Peyer's patch (tissue), 4 donors: ENCODE data around the gene CCDC110.

Source experiments
- POLR2A ChIP-seq, 2 donors: fragments of 450-650 bp; IDR thresholded peaks; one replicate each; pipeline ENCODE4 v1.5.1; 2017; ENCODE audit warnings: antibody characterized with exemption in 2 of 2, mild to moderate bottlenecking in 2 of 2, moderate library complexity in 2 of 2
- TF ChIP-seq, protein P1 (sequence below), 6 experiments: fragments of 450-650 bp in 4 of 6; fragments of 200-600 bp in 2 of 6; sonication (generic) in 1 of 6; IDR thresholded peaks; one replicate each; pipeline ENCODE4 v1.5.1; 2017 to 2019; ENCODE audit warnings: antibody characterized with exemption in 6 of 6, mild to moderate bottlenecking in 3 of 6, moderate library complexity in 1 of 6

DNA sequence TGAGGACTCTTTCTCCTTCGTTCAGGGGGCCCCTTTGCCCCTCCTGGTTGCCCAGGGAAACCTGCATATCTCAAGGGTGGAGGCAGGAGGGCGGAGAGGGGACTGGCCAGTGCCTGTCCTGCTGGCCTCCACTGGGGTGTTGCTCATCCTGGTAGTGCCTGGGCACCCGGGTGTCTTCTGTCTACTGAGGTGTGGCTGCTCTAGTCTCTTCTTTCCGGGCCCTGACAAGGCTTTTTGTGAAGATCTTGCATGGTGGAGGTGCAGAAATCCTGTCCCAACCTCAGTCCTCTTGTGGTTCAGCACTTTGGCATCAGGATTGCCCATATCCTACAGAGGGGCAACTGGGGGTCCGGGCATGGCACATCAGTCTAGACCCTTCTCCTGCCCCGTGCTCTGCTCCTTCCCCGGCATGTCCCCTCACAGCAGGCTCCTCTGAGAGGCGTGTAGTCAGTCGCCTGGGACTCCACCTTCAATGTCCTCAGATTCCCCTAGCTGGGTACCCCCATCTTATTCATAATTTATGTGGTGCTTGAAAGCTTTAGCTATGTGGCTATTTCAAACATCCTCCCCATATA, 1.9 kb downstream of the CCDC110 start:
- TF ChIP-seq, protein P1, sequence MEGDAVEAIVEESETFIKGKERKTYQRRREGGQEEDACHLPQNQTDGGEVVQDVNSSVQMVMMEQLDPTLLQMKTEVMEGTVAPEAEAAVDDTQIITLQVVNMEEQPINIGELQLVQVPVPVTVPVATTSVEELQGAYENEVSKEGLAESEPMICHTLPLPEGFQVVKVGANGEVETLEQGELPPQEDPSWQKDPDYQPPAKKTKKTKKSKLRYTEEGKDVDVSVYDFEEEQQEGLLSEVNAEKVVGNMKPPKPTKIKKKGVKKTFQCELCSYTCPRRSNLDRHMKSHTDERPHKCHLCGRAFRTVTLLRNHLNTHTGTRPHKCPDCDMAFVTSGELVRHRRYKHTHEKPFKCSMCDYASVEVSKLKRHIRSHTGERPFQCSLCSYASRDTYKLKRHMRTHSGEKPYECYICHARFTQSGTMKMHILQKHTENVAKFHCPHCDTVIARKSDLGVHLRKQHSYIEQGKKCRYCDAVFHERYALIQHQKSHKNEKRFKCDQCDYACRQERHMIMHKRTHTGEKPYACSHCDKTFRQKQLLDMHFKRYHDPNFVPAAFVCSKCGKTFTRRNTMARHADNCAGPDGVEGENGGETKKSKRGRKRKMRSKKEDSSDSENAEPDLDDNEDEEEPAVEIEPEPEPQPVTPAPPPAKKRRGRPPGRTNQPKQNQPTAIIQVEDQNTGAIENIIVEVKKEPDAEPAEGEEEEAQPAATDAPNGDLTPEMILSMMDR (IDR thresholded peaks at IDR 0.05): no peak
- no peak for TF ChIP-seq POLR2A (IDR thresholded peaks at IDR 0.05)
